ENCODE data around the gene LALBA.
"Not testable (repeated sequence)": the region's sequence is repeated elsewhere in the genome, so short reads cannot be mapped to it uniquely, and the experiment has no call there.

The LALBA gene

GRCh38 chr12:48527891-48528670, 41.8 kb downstream of the LALBA start:
- DNase-seq = no peak

GRCh38 chr12:48525332-48525731, 44.5 kb downstream of the LALBA start, which contains the start of gene OR8S1:
Gene OR8S1 (plus strand): TSS chr12:48525632. CDS start chr12:48525632, 0 bp downstream.
- no peak for DNase-seq

- DNase-seq = not testable (repeated sequence)
These were observed 49.5 kb downstream of the LALBA start for GRCh38 chr12:48520381-48520780.

All from activated CD4-positive, alpha-beta T cell treated with anti-CD3 and anti-CD28 coated beads, Interleukin-2, amount 50 U/mL, for 16 hours (primary cell).